IMR-90 (cell line): ENCODE results near the gene CPLX1. TPM values are rescaled to one million over a fixed set of nuclear protein-coding genes. Genes with fewer than 3 reads are reported as not detected.

Experiments
- ATAC-seq: fragments of 200-7000 bp; cut with Tn5 transposase; 2 replicates; pipeline ENCODE4 v1.9.1; 2020; ENCODE audit warnings: low read depth, mild to moderate bottlenecking, moderate library complexity
- BruUV-seq: library from RNA; stranded (reverse); fragments of 400-500 nt; replicated peaks from 2 replicates; lab custom pipeline; 2021; lab: Mats Ljungman, UMichigan
- CTCF ChIA-PET: fragments of 300-600 bp; formaldehyde crosslinking; extraction: SDS; loops from one replicate; lab custom pipeline; 2021; ENCODE audit warnings: antibody characterized with exemption; lab: Yijun Ruan, JAX
- POLR2A ChIA-PET: fragments of 300-600 bp; sonication (Branson Sonifier 250); formaldehyde crosslinking; loops from one replicate; lab custom pipeline; 2022; ENCODE audit warnings: antibody characterized with exemption; ENCODE audit not compliant: unreplicated experiment; lab: Charles Lee
- DNase-seq: peaks from one replicate; pipeline ENCODE4 v3.0.0; 2013
- H2AFZ ChIP-seq: replicated peaks from 2 replicates; pipeline ENCODE3; 2013; ENCODE audit warnings: low read length, mild to moderate bottlenecking; ENCODE audit not compliant: poor library complexity
- H2AK5ac ChIP-seq: 2 replicates; pipeline ENCODE4 v1.6.1; 2013; ENCODE audit warnings: low read depth, low read length, inconsistent platforms
- H2AK9ac ChIP-seq: replicated peaks from 2 replicates; pipeline ENCODE3; 2013; ENCODE audit warnings: mild to moderate bottlenecking, low read depth, low read length, moderate library complexity; ENCODE audit not compliant: poor library complexity
- H2BK120ac ChIP-seq: 2 replicates; pipeline ENCODE4 v1.6.1; 2013; ENCODE audit warnings: low read depth, low read length, inconsistent platforms
- H2BK15ac ChIP-seq: 3 replicates; pipeline ENCODE4 v1.6.1; 2013; ENCODE audit warnings: low read depth, low read length, inconsistent platforms
- H2BK20ac ChIP-seq: 2 replicates; pipeline ENCODE4 v1.6.1; 2013; ENCODE audit warnings: low read depth, mild to moderate bottlenecking, inconsistent platforms, low read length, moderate library complexity
- H2BK5ac ChIP-seq: 2 replicates; pipeline ENCODE4 v1.6.1; 2013; ENCODE audit warnings: mild to moderate bottlenecking, low read depth, low read length, inconsistent platforms; ENCODE audit not compliant: poor library complexity, severe bottlenecking
- H3K14ac ChIP-seq: replicated peaks from 2 replicates; pipeline ENCODE4 v1.6.1; 2013; ENCODE audit warnings: low read depth, low read length, inconsistent platforms
- H3K18ac ChIP-seq: 2 replicates; pipeline ENCODE4 v1.6.1; 2013; ENCODE audit warnings: low read depth, low read length, control low read depth
- H3K23ac ChIP-seq: 2 replicates; pipeline ENCODE4 v1.6.1; 2013; ENCODE audit warnings: low read depth, low read length, inconsistent platforms
- H3K27ac ChIP-seq: 2 replicates; pipeline ENCODE4 v1.5.1; 2013; ENCODE audit warnings: mild to moderate bottlenecking, control low read depth, low read length; ENCODE audit not compliant: insufficient read depth
- H3K27me3 ChIP-seq: 2 replicates; pipeline ENCODE4 v1.6.1; 2013; ENCODE audit warnings: low read length; ENCODE audit not compliant: control insufficient read depth, insufficient read depth
- H3K36me3 ChIP-seq: 2 replicates; pipeline ENCODE4 v1.6.1; 2013; ENCODE audit warnings: low read length, mixed read lengths; ENCODE audit not compliant: control insufficient read depth, insufficient read depth
- H3K4ac ChIP-seq: 2 replicates; pipeline ENCODE4 v1.6.1; 2013; ENCODE audit warnings: low read depth, low read length, inconsistent platforms
- H3K4me1 ChIP-seq: 2 replicates; pipeline ENCODE4 v1.6.1; 2013; ENCODE audit warnings: low read length, mixed read lengths; ENCODE audit not compliant: control insufficient read depth, insufficient read depth
- H3K4me2 ChIP-seq: 2 replicates; pipeline ENCODE4 v1.6.1; 2013; ENCODE audit warnings: low read depth, mild to moderate bottlenecking, control low read depth, low read length, moderate library complexity
- H3K4me3 ChIP-seq: 2 replicates; pipeline ENCODE4 v1.5.1; 2013; ENCODE audit warnings: low read depth, mild to moderate bottlenecking, control low read depth, low read length, moderate library complexity; ENCODE audit not compliant: insufficient read depth
- H3K56ac ChIP-seq: 2 replicates; pipeline ENCODE4 v1.6.1; 2013; ENCODE audit warnings: low read length, inconsistent platforms; ENCODE audit not compliant: insufficient read depth; ENCODE audit errors: extremely low read depth
- H3K79me1 ChIP-seq, 2 experiments: 2 replicates each; pipeline ENCODE4 v1.6.1; 2013; ENCODE audit warnings: low read length in 2 of 2, inconsistent platforms in 1 of 2, low read depth in 1 of 2
- H3K9ac ChIP-seq: 2 replicates; pipeline ENCODE4 v1.6.1; 2013; ENCODE audit warnings: low read depth, low read length, control low read depth
- H3K9me1 ChIP-seq: 2 replicates; pipeline ENCODE4 v1.6.1; 2013; ENCODE audit warnings: low read length, inconsistent platforms; ENCODE audit not compliant: insufficient read depth
- H3K9me3 ChIP-seq: 2 replicates; pipeline ENCODE4 v1.6.1; 2013; ENCODE audit warnings: low read length; ENCODE audit not compliant: control insufficient read depth, insufficient read depth
- H4K20me1 ChIP-seq: 2 replicates; pipeline ENCODE4 v1.6.1; 2013; ENCODE audit warnings: low read length, inconsistent platforms; ENCODE audit not compliant: insufficient read depth
- H4K5ac ChIP-seq: 2 replicates; pipeline ENCODE4 v1.6.1; 2013; ENCODE audit warnings: mild to moderate bottlenecking, low read depth, low read length, control low read depth
- H4K8ac ChIP-seq, 2 experiments: 2 replicates each; pipeline ENCODE4 v1.6.1; 2013; ENCODE audit warnings: low read depth in 2 of 2, low read length in 2 of 2, control low read depth in 1 of 2, inconsistent platforms in 1 of 2
- H4K91ac ChIP-seq: 2 replicates; pipeline ENCODE4 v1.6.1; 2013; ENCODE audit warnings: low read depth, low read length, inconsistent platforms; ENCODE audit not compliant: insufficient read depth
- BHLHE40 ChIP-seq: fragments of 150-350 bp; IDR thresholded peaks from 2 replicates; pipeline ENCODE4 v1.6.1; 2016; ENCODE audit warnings: mild to moderate bottlenecking, low read depth, low read length
- CEBPB ChIP-seq: IDR thresholded peaks from 2 replicates; pipeline ENCODE4 v1.6.1; 2012; ENCODE audit warnings: low read depth, low read length, improper control_type of control experiment
- CHD1 ChIP-seq: IDR thresholded peaks from 2 replicates; pipeline ENCODE4 v1.6.1; 2012; ENCODE audit warnings: low read depth, low read length, improper control_type of control experiment
- CTCF ChIP-seq: conservative IDR thresholded peaks from 2 replicates; pipeline ENCODE4 v1.5.1; 2012; ENCODE audit warnings: mild to moderate bottlenecking, low read depth, low read length, improper control_type of control experiment
- FOS ChIP-seq: fragments of 150-350 bp; IDR thresholded peaks from 2 replicates; pipeline ENCODE4 v1.6.1; 2016; ENCODE audit warnings: low read depth, low read length
- MAFK ChIP-seq: IDR thresholded peaks from 2 replicates; pipeline ENCODE4 v1.6.1; 2012; ENCODE audit warnings: low read depth, low read length, improper control_type of control experiment
- MAZ ChIP-seq: IDR thresholded peaks from 2 replicates; pipeline ENCODE4 v1.6.1; 2012; ENCODE audit warnings: low read depth, mild to moderate bottlenecking, low read length, improper control_type of control experiment, moderate library complexity, borderline replicate concordance
- MXI1 ChIP-seq: IDR thresholded peaks from 2 replicates; pipeline ENCODE4 v1.6.1; 2012; ENCODE audit warnings: low read depth, mild to moderate bottlenecking, low read length, moderate library complexity, borderline replicate concordance
- NFE2L2 ChIP-seq: fragments of 150-350 bp; IDR thresholded peaks from 2 replicates; pipeline ENCODE4 v1.6.1; 2016; ENCODE audit warnings: low read depth, mild to moderate bottlenecking, low read length
- POLR2A ChIP-seq: IDR thresholded peaks from 2 replicates; pipeline ENCODE4 v1.6.1; 2012; ENCODE audit warnings: mild to moderate bottlenecking, low read depth, low read length
- RAD21 ChIP-seq: IDR thresholded peaks from 2 replicates; pipeline ENCODE4 v1.6.1; 2012; ENCODE audit warnings: low read length, improper control_type of control experiment
- RCOR1 ChIP-seq: IDR thresholded peaks from 2 replicates; pipeline ENCODE4 v1.6.1; 2012; ENCODE audit warnings: mild to moderate bottlenecking, low read length, improper control_type of control experiment; ENCODE audit not compliant: insufficient replicate concordance
- RFX5 ChIP-seq: IDR thresholded peaks from 2 replicates; pipeline ENCODE4 v1.8.0; 2012; ENCODE audit warnings: low read depth, mild to moderate bottlenecking, low read length, moderate library complexity
- SMC3 ChIP-seq: fragments of 150-350 bp; IDR thresholded peaks from 2 replicates; pipeline ENCODE4 v1.6.1; 2016; ENCODE audit warnings: low read depth, mild to moderate bottlenecking, antibody characterized with exemption, low read length, moderate library complexity
- USF2 ChIP-seq: fragments of 150-350 bp; IDR thresholded peaks from 2 replicates; pipeline ENCODE4 v1.6.1; 2017; ENCODE audit warnings: mild to moderate bottlenecking, antibody characterized with exemption, low read length, low read depth
- WGBS, 2 experiments: methylation state at CpG; one replicate each; pipeline versions ENCODE4 v1.1.5 to v1.1.7; 2013; ENCODE audit warnings: missing lambda C conversion rate in 2 of 2; ENCODE audit not compliant: insufficient read length in 1 of 2; ENCODE audit errors: extremely low coverage in 2 of 2; 5-methylcytosine and 5-hydroxymethylcytosine counted together
- dilution Hi-C: fragments of 300-500 bp; cut with HindIII; formaldehyde crosslinking; loops from one replicate; pipeline ENCODE4 v1.14.3; 2018; ENCODE audit warnings: low sequenced_read_pairs; ENCODE audit not compliant: unreplicated experiment
- in situ Hi-C: fragments of 300-500 bp; cut with MboI; formaldehyde crosslinking; loops from 3 replicates; pipeline ENCODE4 v1.14.3; 2019; ENCODE audit warnings: low sequenced_read_pairs, inconsistent platforms, mixed read lengths
- intact Hi-C: fragments of 100-400 bp; cut with micrococcal nuclease; formaldehyde crosslinking; loops from 2 replicates; pipeline ENCODE4 v1.10.0; 2022
- polyA plus RNA-seq, 3 experiments: library from polyadenylated mRNA; depleted of rRNA; stranded (reverse); fragments of >200 nt; gene quantifications; 2 replicates each; pipeline ENCODE4 v1.2.3, GENCODE V29; 2012; ENCODE audit warnings: low replicate concordance in 1 of 3
- total RNA-seq: library from RNA; depleted of rRNA; stranded (reverse); fragments of >200 nt; gene quantifications from 2 replicates; pipeline ENCODE4 v1.2.3, GENCODE V29; 2012
- TF ChIP-seq, protein P1 (sequence below): fragments of 150-350 bp; IDR thresholded peaks from 2 replicates; pipeline ENCODE4 v1.6.1; 2016; ENCODE audit warnings: low read depth, mild to moderate bottlenecking, low read length, moderate library complexity, borderline replicate concordance

CPLX1 gene
- total and polyA plus RNA-seq, 2 of the 4 experiments (the other 2 are of a cell fraction): 0.05 TPM; not detected in 1

- no peaks in the 10 kb centered on the region for H3K27me3 ChIP-seq
- ATAC-seq (no peak), DNase-seq (no peak)
- no peak overlapping the region for H2AK9ac ChIP-seq
- WGBS, 2 experiments: 94% methylated on average over 13 of the region's 44 CpGs; no CpG with 5 or more reads in 1 of the 2 experiments
- peaks cover 12% of the 10 kb centered on the region for H3K4me1 ChIP-seq
- H3K4me3 ChIP-seq: no peak overlapping the region
- H2BK120ac ChIP-seq: no peak overlapping the region
- no peak overlapping the region for H2BK20ac ChIP-seq
- H2BK5ac ChIP-seq: no peak overlapping the region
- no peak overlapping the region for H3K4me2 ChIP-seq
- dilution Hi-C loops (no loop called here), in situ Hi-C loops (no loop called here), intact Hi-C loops (no loop called here)
- H4K8ac ChIP-seq: no peak overlapping the region
- H4K91ac ChIP-seq: no peak overlapping the region
- no peak overlapping the region for H2BK15ac ChIP-seq
- POLR2A ChIA-PET: no interaction called here
- peaks cover 31% of the 10 kb centered on the region for H3K36me3 ChIP-seq
- no peak overlapping the region for H3K56ac ChIP-seq
- no peak overlapping the region for H2AFZ ChIP-seq
- no peak overlapping the region for H3K27ac ChIP-seq
- H4K5ac ChIP-seq: no peak overlapping the region
- TF ChIP-seq POLR2A (no peak), FOS (no peak), NFE2L2 (no peak), MXI1 (no peak), USF2 (no peak), CEBPB (no peak), CTCF (no peak), RFX5 (no peak), BHLHE40 (no peak), CHD1 (no peak), RCOR1 (no peak), RAD21 (no peak), SMC3 (no peak), MAFK (no peak), MAZ (no peak)
- TF ChIP-seq, protein P1, sequence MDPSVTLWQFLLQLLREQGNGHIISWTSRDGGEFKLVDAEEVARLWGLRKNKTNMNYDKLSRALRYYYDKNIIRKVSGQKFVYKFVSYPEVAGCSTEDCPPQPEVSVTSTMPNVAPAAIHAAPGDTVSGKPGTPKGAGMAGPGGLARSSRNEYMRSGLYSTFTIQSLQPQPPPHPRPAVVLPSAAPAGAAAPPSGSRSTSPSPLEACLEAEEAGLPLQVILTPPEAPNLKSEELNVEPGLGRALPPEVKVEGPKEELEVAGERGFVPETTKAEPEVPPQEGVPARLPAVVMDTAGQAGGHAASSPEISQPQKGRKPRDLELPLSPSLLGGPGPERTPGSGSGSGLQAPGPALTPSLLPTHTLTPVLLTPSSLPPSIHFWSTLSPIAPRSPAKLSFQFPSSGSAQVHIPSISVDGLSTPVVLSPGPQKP: no peak
- no peak overlapping the region for H3K4ac ChIP-seq
- no peak overlapping the region for H3K9ac ChIP-seq
- no peak overlapping the region for H3K14ac ChIP-seq
- H3K9me1 ChIP-seq: peaks cover 6% of the 10 kb centered on the region; the same call in 1 of the 2 replicates
- no TSS peak for BruUV-seq
- peaks cover 41% of the 10 kb centered on the region for H4K20me1 ChIP-seq
- no peak overlapping the region for H2AK5ac ChIP-seq
- H3K23ac ChIP-seq: no peak overlapping the region
- H3K79me1 ChIP-seq: peaks cover 8 to 50% of the 10 kb centered on the region in 2 experiments; a peak in 3 of 4 replicates
- H3K18ac ChIP-seq: no peak overlapping the region
- CTCF ChIA-PET: no interaction called here
- H3K9me3 ChIP-seq: no peaks in the 10 kb centered on the region
Measured at GRCh38 chr4:744212-744841, 81.6 kb downstream of the CPLX1 start.
